HEK293T (cell line): ENCODE data around the gene TPT1.

Experiments
- BHLHE40 ChIP-seq: fragments of 450-650 bp; IDR thresholded peaks from 2 replicates; pipeline ENCODE4 v1.6.1; 2016; ENCODE audit warnings: mild to moderate bottlenecking, moderate library complexity, borderline replicate concordance
- FOXA1 ChIP-seq: fragments of 450-650 bp; IDR thresholded peaks from 2 replicates; pipeline ENCODE4 v1.6.1; 2016; ENCODE audit warnings: mild to moderate bottlenecking
- FOXK2 ChIP-seq: fragments of 450-650 bp; IDR thresholded peaks from 2 replicates; pipeline ENCODE4 v1.6.1; 2016; ENCODE audit warnings: mild to moderate bottlenecking
- SP1 ChIP-seq: fragments of 450-650 bp; IDR thresholded peaks from 2 replicates; pipeline ENCODE4 v1.6.1; 2017
- TF ChIP-seq, protein P1 (sequence below): fragments of 450-650 bp; IDR thresholded peaks from 2 replicates; pipeline ENCODE4 v1.6.1; 2016

- TF ChIP-seq SP1: no peak
- no peak for TF ChIP-seq FOXA1
- TF ChIP-seq BHLHE40: no peak
- TF ChIP-seq, protein P1, sequence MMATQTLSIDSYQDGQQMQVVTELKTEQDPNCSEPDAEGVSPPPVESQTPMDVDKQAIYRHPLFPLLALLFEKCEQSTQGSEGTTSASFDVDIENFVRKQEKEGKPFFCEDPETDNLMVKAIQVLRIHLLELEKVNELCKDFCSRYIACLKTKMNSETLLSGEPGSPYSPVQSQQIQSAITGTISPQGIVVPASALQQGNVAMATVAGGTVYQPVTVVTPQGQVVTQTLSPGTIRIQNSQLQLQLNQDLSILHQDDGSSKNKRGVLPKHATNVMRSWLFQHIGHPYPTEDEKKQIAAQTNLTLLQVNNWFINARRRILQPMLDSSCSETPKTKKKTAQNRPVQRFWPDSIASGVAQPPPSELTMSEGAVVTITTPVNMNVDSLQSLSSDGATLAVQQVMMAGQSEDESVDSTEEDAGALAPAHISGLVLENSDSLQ: no peak
- no peak for TF ChIP-seq FOXK2
These were observed 12.9 kb upstream of the TPT1 start for GRCh38 chr13:45353895-45354294.
